Measurements from ENCODE around the gene GALNT9. TPM values are rescaled to one million over a fixed set of nuclear protein-coding genes. Genes with fewer than 3 reads are reported as not detected.

Gene GALNT9
- polyA plus RNA-seq, 1 of the 3 experiments (the other 2 are of a cell fraction), result not detected

DNA sequence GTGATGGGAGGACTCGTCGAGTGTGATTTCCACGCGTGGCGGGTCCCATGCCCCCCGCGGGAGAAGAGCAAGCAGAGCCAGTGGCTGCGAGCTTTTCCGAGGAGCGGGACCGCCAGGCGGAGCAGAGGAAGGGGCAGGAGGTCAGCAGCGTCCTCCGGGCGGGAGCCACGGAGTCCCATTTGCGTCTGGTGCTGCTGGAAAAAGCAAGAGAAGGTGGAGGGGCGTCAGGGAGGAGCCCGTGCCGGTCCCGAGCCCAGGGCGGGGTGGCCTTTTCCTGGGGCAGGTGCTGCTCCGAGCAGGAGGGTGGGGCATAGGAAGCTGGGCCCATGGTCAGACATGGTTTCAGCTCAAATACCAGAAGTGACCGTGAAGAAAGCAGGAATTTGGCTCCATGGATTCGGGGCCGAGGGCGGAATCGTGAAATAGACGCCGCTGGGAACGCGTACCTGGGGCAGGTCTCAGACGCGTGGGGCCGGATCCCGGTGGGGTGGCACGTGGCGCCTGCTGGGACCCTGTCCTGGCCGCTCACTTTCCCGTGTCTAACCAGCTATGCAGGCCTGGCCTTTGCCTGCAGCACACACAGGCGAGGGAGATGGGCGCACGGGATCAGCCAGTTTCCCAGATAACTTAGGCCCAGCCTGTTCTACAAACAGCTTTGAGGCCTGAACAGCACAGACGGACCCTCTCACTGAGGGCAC, 60.0 kb downstream of the GALNT9 start:
- Histone ChIP-seq H3K4me3 (ENCODE audit: low read depth in 2 of 2, low read length in 1 of 2) (no peak overlapping the region), H2AFZ (ENCODE audit: low read depth) (no peak overlapping the region), H3K9me3 (no peaks in the 10 kb centered on the region), H3F3A (replicated peaks; ENCODE audit: insufficient read depth) (no peaks in the 10 kb centered on the region), H3K9me2 (no peaks in the 10 kb centered on the region), H3K4me1 (ENCODE audit: control insufficient read depth in 1 of 2, insufficient read depth in 2 of 2, low read depth in 1 of 2, low read length in 1 of 2) (no peaks in the 10 kb centered on the region), H3K27me3 (ENCODE audit: insufficient read depth) (peaks cover 99% of the 10 kb centered on the region), H3K9ac (no peak overlapping the region), H3K27ac (ENCODE audit: low read depth in 2 of 2, low read length in 1 of 2) (no peak overlapping the region), H4K20me1 (ENCODE audit: insufficient read depth) (no peaks in the 10 kb centered on the region), H3K79me2 (ENCODE audit: insufficient read depth) (no peaks in the 10 kb centered on the region), H3K36me3 (replicated peaks in 1 of 2; ENCODE audit: control insufficient read depth in 1 of 2, insufficient read depth in 2 of 2, low read length in 1 of 2) (no peaks in the 10 kb centered on the region), H3K4me2 (no peak overlapping the region)
- ChIA-PET CTCF (interaction anchor here (1.2 to 1.8 kb wide), 3 partner anchors 8 to 145 kb away, joined by 3 to 6 read pairs (median 4); no protein-coding TSS in a partner anchor), POLR2A (interaction anchor here (1.0 kb wide), 1 partner anchor 12 kb away, joined by 3 read pairs; no protein-coding TSS in a partner anchor)
- TF ChIP-seq, protein P1, sequence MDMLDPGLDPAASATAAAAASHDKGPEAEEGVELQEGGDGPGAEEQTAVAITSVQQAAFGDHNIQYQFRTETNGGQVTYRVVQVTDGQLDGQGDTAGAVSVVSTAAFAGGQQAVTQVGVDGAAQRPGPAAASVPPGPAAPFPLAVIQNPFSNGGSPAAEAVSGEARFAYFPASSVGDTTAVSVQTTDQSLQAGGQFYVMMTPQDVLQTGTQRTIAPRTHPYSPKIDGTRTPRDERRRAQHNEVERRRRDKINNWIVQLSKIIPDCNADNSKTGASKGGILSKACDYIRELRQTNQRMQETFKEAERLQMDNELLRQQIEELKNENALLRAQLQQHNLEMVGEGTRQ (IDR thresholded peaks at IDR 0.05; ENCODE audit: borderline replicate concordance, low read depth, low read length), result no peak
- no peak for DNase-seq
- WGBS (ENCODE audit: low lambda C conversion rate), result 37% methylated on average over 34 of the region's 44 CpGs

DNA sequence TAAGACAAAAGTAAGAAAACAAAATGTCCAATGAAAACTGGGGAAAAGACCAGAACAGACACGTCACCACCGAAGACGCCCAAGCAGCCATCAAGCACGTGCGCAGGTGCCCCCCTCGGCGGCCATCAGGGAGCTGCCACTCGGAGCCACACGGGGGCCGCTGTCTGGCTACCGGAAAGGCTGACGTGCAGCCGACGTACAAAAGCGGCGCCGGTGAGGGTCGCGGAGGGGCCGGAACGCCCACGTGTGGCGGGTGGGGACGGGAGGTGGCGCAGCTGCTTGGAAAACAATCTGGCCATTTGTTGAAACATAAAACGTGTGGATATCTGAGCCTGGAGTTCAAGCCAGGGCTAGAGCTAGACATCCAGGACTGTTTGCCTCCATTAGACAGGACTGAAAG, 60.7 kb downstream of the GALNT9 start:
- Histone ChIP-seq H3K9me2 (no peaks in the 10 kb centered on the region), H2AFZ (ENCODE audit: low read depth) (no peak overlapping the region), H3F3A (replicated peaks; ENCODE audit: insufficient read depth) (no peaks in the 10 kb centered on the region), H3K27me3 (ENCODE audit: insufficient read depth) (peaks cover 99% of the 10 kb centered on the region), H3K4me2 (no peak overlapping the region), H3K9ac (no peak overlapping the region), H3K79me2 (ENCODE audit: insufficient read depth) (no peaks in the 10 kb centered on the region), H4K20me1 (ENCODE audit: insufficient read depth) (no peaks in the 10 kb centered on the region), H3K36me3 (replicated peaks in 1 of 2; ENCODE audit: control insufficient read depth in 1 of 2, insufficient read depth in 2 of 2, low read length in 1 of 2) (no peaks in the 10 kb centered on the region), H3K9me3 (no peaks in the 10 kb centered on the region), H3K4me1 (ENCODE audit: control insufficient read depth in 1 of 2, insufficient read depth in 2 of 2, low read depth in 1 of 2, low read length in 1 of 2) (no peaks in the 10 kb centered on the region), H3K4me3 (ENCODE audit: low read depth in 2 of 2, low read length in 1 of 2) (no peak overlapping the region), H3K27ac (ENCODE audit: low read depth in 2 of 2, low read length in 1 of 2) (no peak overlapping the region)
- TF ChIP-seq, protein P1 (IDR thresholded peaks at IDR 0.05; ENCODE audit: borderline replicate concordance, low read depth, low read length), result no peak
- TF ChIP-seq RFX5 (IDR thresholded peaks at IDR 0.05; ENCODE audit: low read length) (no peak), YY1 (IDR thresholded peaks at IDR 0.05; ENCODE audit: low read depth) (no peak), GATA2 (CRISPR knock-in tag; IDR thresholded peaks at IDR 0.05) (no peak), ELF1 (IDR thresholded peaks at IDR 0.05) (no peak)
- TF ChIP-seq, protein P2, sequence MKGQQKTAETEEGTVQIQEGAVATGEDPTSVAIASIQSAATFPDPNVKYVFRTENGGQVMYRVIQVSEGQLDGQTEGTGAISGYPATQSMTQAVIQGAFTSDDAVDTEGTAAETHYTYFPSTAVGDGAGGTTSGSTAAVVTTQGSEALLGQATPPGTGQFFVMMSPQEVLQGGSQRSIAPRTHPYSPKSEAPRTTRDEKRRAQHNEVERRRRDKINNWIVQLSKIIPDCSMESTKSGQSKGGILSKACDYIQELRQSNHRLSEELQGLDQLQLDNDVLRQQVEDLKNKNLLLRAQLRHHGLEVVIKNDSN (IDR thresholded peaks at IDR 0.05; ENCODE audit: borderline replicate concordance, low read depth), result no peak
- DNase-seq, result peak; percentile 69
- ChIA-PET POLR2A (no interaction called here), CTCF (interaction anchor here (0.8 to 1.6 kb wide), 3 partner anchors 9 to 146 kb away, joined by 3 to 4 read pairs (median 3); no protein-coding TSS in a partner anchor)
- WGBS (ENCODE audit: low lambda C conversion rate), result 14% methylated on average over 7 of the region's 26 CpGs

DNA sequence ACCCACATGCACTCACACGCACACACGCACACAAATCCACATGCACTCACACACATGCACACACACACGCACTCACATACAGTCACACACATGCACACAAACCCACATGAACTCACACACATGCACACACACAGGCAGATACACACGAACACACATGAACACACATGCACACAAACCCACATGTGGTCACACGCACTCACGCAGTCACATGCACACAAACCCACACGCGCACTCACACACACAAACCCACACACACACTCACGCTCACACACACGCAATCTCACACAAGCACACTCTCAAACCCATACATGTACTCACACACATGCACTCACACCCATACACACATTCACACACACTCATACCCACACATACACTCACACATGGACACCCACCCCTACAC, 61.5 kb downstream of the GALNT9 start:
- no peaks in the 10 kb centered on the region for H3K79me2 ChIP-seq (ENCODE audit: insufficient read depth)
- WGBS (ENCODE audit: low lambda C conversion rate), result 81% methylated on average over 10 of the region's 10 CpGs
- H4K20me1 ChIP-seq (ENCODE audit: insufficient read depth), result no peaks in the 10 kb centered on the region
- no peak overlapping the region for H3K9ac ChIP-seq
- no peaks in the 10 kb centered on the region for H3K9me3 ChIP-seq
- H3K4me3 ChIP-seq (ENCODE audit: low read depth in 2 of 2, low read length in 1 of 2), result no peak overlapping the region
- no peak overlapping the region for H3K4me2 ChIP-seq
- ChIA-PET CTCF (no interaction called here), POLR2A (no interaction called here)
- H3K27ac ChIP-seq (ENCODE audit: low read depth in 2 of 2, low read length in 1 of 2), result no peak overlapping the region
- no peak overlapping the region for H2AFZ ChIP-seq (ENCODE audit: low read depth)
- no peaks in the 10 kb centered on the region for H3K9me2 ChIP-seq
- no peaks in the 10 kb centered on the region for H3K36me3 ChIP-seq (replicated peaks in 1 of 2; ENCODE audit: control insufficient read depth in 1 of 2, insufficient read depth in 2 of 2, low read length in 1 of 2)
- no peaks in the 10 kb centered on the region for H3F3A ChIP-seq (replicated peaks; ENCODE audit: insufficient read depth)
- no peaks in the 10 kb centered on the region for H3K4me1 ChIP-seq (ENCODE audit: control insufficient read depth in 1 of 2, insufficient read depth in 2 of 2, low read depth in 1 of 2, low read length in 1 of 2)
- peaks cover 99% of the 10 kb centered on the region for H3K27me3 ChIP-seq (ENCODE audit: insufficient read depth)
- no peak for DNase-seq
- TF ChIP-seq FOXJ3 (CRISPR knock-in tag; IDR thresholded peaks at IDR 0.05), result no peak
- no peak for TF ChIP-seq POLR2AphosphoS5 (IDR thresholded peaks at IDR 0.05; ENCODE audit: low read depth, low read length)
- TF ChIP-seq GATA2 (CRISPR knock-in tag; IDR thresholded peaks at IDR 0.05), result no peak
- no peak for TF ChIP-seq SIN3A (IDR thresholded peaks at IDR 0.05; ENCODE audit: borderline replicate concordance, low read depth, low read length)
- TF ChIP-seq, protein P3, sequence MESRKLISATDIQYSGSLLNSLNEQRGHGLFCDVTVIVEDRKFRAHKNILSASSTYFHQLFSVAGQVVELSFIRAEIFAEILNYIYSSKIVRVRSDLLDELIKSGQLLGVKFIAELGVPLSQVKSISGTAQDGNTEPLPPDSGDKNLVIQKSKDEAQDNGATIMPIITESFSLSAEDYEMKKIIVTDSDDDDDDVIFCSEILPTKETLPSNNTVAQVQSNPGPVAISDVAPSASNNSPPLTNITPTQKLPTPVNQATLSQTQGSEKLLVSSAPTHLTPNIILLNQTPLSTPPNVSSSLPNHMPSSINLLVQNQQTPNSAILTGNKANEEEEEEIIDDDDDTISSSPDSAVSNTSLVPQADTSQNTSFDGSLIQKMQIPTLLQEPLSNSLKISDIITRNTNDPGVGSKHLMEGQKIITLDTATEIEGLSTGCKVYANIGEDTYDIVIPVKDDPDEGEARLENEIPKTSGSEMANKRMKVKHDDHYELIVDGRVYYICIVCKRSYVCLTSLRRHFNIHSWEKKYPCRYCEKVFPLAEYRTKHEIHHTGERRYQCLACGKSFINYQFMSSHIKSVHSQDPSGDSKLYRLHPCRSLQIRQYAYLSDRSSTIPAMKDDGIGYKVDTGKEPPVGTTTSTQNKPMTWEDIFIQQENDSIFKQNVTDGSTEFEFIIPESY (IDR thresholded peaks at IDR 0.05; ENCODE audit: borderline replicate concordance, low read depth), result no peak
- no peak for TF ChIP-seq RCOR1 (IDR thresholded peaks at IDR 0.05; ENCODE audit: low read length)
- TF ChIP-seq RAD21 (IDR thresholded peaks at IDR 0.05; ENCODE audit: low read length), result no peak
- TF ChIP-seq TCF12 (IDR thresholded peaks at IDR 0.05), result no peak
- TF ChIP-seq, protein P2 (IDR thresholded peaks at IDR 0.05; ENCODE audit: borderline replicate concordance, low read depth), result no peak
- TF ChIP-seq YY1 (IDR thresholded peaks at IDR 0.05; ENCODE audit: low read depth), result no peak
- TF ChIP-seq TAF1 (IDR thresholded peaks at IDR 0.05; ENCODE audit: borderline replicate concordance, low read depth, low read length), result no peak

Data from SK-N-SH (cell line).